ENCODE data around the gene HOXA7.

Gene HOXA7

GRCh38 chr7:27147199-27148030, 9.1 kb downstream of the HOXA7 start, which contains the start of gene HOXA6:
TSS of gene HOXA6 (minus strand) at chr7:27147774. CDS start at chr7:27147749, 25 bp downstream.
- DNase-seq (ENCODE audit: low read depth) = no peak

GRCh38 chr7:27146491-27147198, 9.8 kb downstream of the HOXA7 start:
- DNase-seq (ENCODE audit: low read depth) = no peak

- DNase-seq (ENCODE audit: low read depth) = no peak
Observed at GRCh38 chr7:27145914-27146412, 10.5 kb downstream of the HOXA7 start.

- no peak for DNase-seq (ENCODE audit: low read depth)
Observed at GRCh38 chr7:27145165-27145913, 11.1 kb downstream of the HOXA7 start.

- no peak for DNase-seq (ENCODE audit: low read depth)
Observed at GRCh38 chr7:27144781-27145164, 11.7 kb downstream of the HOXA7 start.

- DNase-seq (ENCODE audit: low read depth) = no peak
Observed at GRCh38 chr7:27143950-27144780, 12.3 kb downstream of the HOXA7 start.

GRCh38 chr7:27143023-27143949, 13.2 kb downstream of the HOXA7 start, which contains the start of gene HOXA5:
TSS of gene HOXA5 (minus strand) at chr7:27143681. CDS start at chr7:27143607, 74 bp downstream.
- no peak for DNase-seq (ENCODE audit: low read depth)

- DNase-seq (ENCODE audit: low read depth) = no peak
Observed at GRCh38 chr7:27142580-27143022, 13.9 kb downstream of the HOXA7 start.

- no peak for DNase-seq (ENCODE audit: low read depth)
Observed at GRCh38 chr7:27141923-27142579, 14.4 kb downstream of the HOXA7 start.

- no peak for DNase-seq (ENCODE audit: low read depth)
Observed at GRCh38 chr7:27141137-27141922, 15.1 kb downstream of the HOXA7 start.

GRCh38 chr7:27140126-27140857, 16.2 kb downstream of the HOXA7 start:
- DNase-seq (ENCODE audit: low read depth) = no peak

GRCh38 chr7:27139334-27140125, 16.9 kb downstream of the HOXA7 start:
- no peak for DNase-seq (ENCODE audit: low read depth)

GRCh38 chr7:27138985-27139333, 17.5 kb downstream of the HOXA7 start:
- DNase-seq (ENCODE audit: low read depth) = no peak

GRCh38 chr7:27138472-27138871, 18.0 kb downstream of the HOXA7 start:
- no peak for DNase-seq (ENCODE audit: low read depth)

- DNase-seq (ENCODE audit: low read depth) = no peak
Observed at GRCh38 chr7:27137640-27138315, 18.7 kb downstream of the HOXA7 start.

GRCh38 chr7:27134392-27134791, 22.1 kb downstream of the HOXA7 start:
- no peak for DNase-seq (ENCODE audit: low read depth)
